ENCODE data around the gene UXS1. TPM values are rescaled to one million over a fixed set of nuclear protein-coding genes. Genes with fewer than 3 reads are reported as not detected.
"Not testable (repeated sequence)": the region's sequence is repeated elsewhere in the genome, so short reads cannot be mapped to it uniquely, and the experiment has no call there.

Gene UXS1
- total RNA-seq, 5 donors from 2014 or later (not counting 1 experiment from before 2014, with no cell fraction given): 90.8 to 167 (median 145) TPM

- not testable (repeated sequence) for ATAC-seq (replicated peaks in 1 of 4)
- WGBS (ENCODE audit: insufficient coverage): 87% methylated on average over 2 of the region's 5 CpGs
Measured at GRCh38 chr2:106222057-106222456, 28.0 kb upstream of the UXS1 start.

GRCh38 chr2:106219813-106220212 is 25.7 kb upstream of the UXS1 start:
- H3K36me3 ChIP-seq (ENCODE audit: control insufficient read depth in 2 of 2, extremely low read depth in 1 of 2, insufficient read depth in 1 of 2, low read length in 1 of 2): no peaks in the 10 kb centered on the region
- CTCF ChIA-PET: no interaction called here
- POLR2A ChIA-PET: no interaction called here
- WGBS (ENCODE audit: insufficient coverage): no CpG with 5 or more reads among the region's 3 CpGs
- no peaks in the 10 kb centered on the region for H3K4me1 ChIP-seq (ENCODE audit: control insufficient read depth in 1 of 2, extremely low read depth in 1 of 2, insufficient read depth in 2 of 2, low read length in 2 of 2)
- DNase-seq (no peak), ATAC-seq (replicated peaks in 1 of 4) (no peak)
- Mint-ChIP-seq H3K36me3 (no peaks in the 10 kb centered on the region), H3K4me3 (no peak overlapping the region), H3K27me3 (peaks cover 0 to 5% of the 10 kb centered on the region in 2 donors), H3K9me3 (no peaks in the 10 kb centered on the region), H3K27ac (no peak overlapping the region), H3K4me1 (peaks cover 4 to 7% (median 6%) of the 10 kb centered on the region in 3 donors)
- no peak overlapping the region for H3K4me3 ChIP-seq (ENCODE audit: control insufficient read depth in 1 of 2, extremely low read depth in 1 of 2, low read length in 1 of 2)
- H3K27ac ChIP-seq (ENCODE audit: low read length): no peak overlapping the region
- H3K9me3 ChIP-seq: no peaks in the 10 kb centered on the region
- no peaks in the 10 kb centered on the region for H3K27me3 ChIP-seq (replicated peaks in 1 of 2; ENCODE audit: control insufficient read depth in 2 of 2, extremely low read depth in 1 of 2, insufficient read depth in 2 of 2, low read length in 1 of 2)

More at GRCh38 chr2:106222057-106222456, 28.0 kb upstream of the UXS1 start:
- H3K9me3 ChIP-seq; H3K4me1 ChIP-seq (ENCODE audit: control insufficient read depth in 1 of 2, extremely low read depth in 1 of 2, insufficient read depth in 2 of 2, low read length in 2 of 2); H3K27ac ChIP-seq (ENCODE audit: low read length); DNase-seq; H3K4me1 Mint-ChIP-seq; H3K36me3 ChIP-seq (ENCODE audit: control insufficient read depth in 2 of 2, extremely low read depth in 1 of 2, insufficient read depth in 1 of 2, low read length in 1 of 2); H3K4me3 ChIP-seq (ENCODE audit: control insufficient read depth in 1 of 2, extremely low read depth in 1 of 2, low read length in 1 of 2); H3K9me3 Mint-ChIP-seq; H3K27me3 ChIP-seq (replicated peaks in 1 of 2; ENCODE audit: control insufficient read depth in 2 of 2, extremely low read depth in 1 of 2, insufficient read depth in 2 of 2, low read length in 1 of 2); CTCF ChIA-PET; H3K27me3 Mint-ChIP-seq; H3K36me3 Mint-ChIP-seq; H3K27ac Mint-ChIP-seq; H3K4me3 Mint-ChIP-seq; POLR2A ChIA-PET: not testable (repeated sequence)

DNA sequence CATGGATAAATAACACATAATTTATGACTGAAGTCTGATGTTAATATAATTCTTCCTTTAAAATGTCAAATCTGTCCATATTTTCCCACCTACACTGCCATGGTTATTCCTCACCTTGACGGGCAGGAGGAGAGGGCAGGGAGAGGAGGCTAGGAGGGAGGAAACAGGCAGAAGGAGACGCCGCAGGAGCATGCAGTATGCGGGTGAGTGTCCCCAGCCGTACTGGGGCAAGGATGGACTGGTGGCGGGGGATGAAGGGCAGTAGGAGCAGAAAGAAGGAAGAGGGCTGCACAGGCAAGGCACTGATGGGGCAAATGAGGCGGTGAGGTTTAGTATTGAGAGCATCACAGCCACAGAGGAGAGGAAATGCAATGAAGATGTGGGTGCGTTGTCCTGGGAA is 25.1 kb upstream of the UXS1 start:
- H3K4me1 ChIP-seq (ENCODE audit: control insufficient read depth in 1 of 2, extremely low read depth in 1 of 2, insufficient read depth in 2 of 2, low read length in 2 of 2); H3K27ac Mint-ChIP-seq; H3K27me3 ChIP-seq (replicated peaks in 1 of 2; ENCODE audit: control insufficient read depth in 2 of 2, extremely low read depth in 1 of 2, insufficient read depth in 2 of 2, low read length in 1 of 2); H3K9me3 ChIP-seq; H3K4me3 Mint-ChIP-seq; H3K36me3 ChIP-seq (ENCODE audit: control insufficient read depth in 2 of 2, extremely low read depth in 1 of 2, insufficient read depth in 1 of 2, low read length in 1 of 2); H3K4me3 ChIP-seq (ENCODE audit: control insufficient read depth in 1 of 2, extremely low read depth in 1 of 2, low read length in 1 of 2); H3K27me3 Mint-ChIP-seq; H3K4me1 Mint-ChIP-seq; POLR2A ChIA-PET; H3K27ac ChIP-seq (ENCODE audit: low read length); DNase-seq; H3K36me3 Mint-ChIP-seq; H3K9me3 Mint-ChIP-seq; CTCF ChIA-PET; ATAC-seq (replicated peaks in 1 of 4): not testable (repeated sequence)
- WGBS (ENCODE audit: insufficient coverage): no CpG with 5 or more reads among the region's 8 CpGs

GRCh38 chr2:106208874-106209273 is 14.8 kb upstream of the UXS1 start:
- no peaks in the 10 kb centered on the region for H3K36me3 Mint-ChIP-seq
- H3K4me1 Mint-ChIP-seq: peaks cover 14 to 21% (median 20%) of the 10 kb centered on the region in 3 donors
- ATAC-seq (replicated peaks in 1 of 4): no peak
- H3K4me3 Mint-ChIP-seq: no peak overlapping the region
- ChIA-PET POLR2A (no interaction called here), CTCF (interaction anchor here in 1 of 2 donors (0.6 kb wide), 1 partner anchor 100 kb away, joined by 3 read pairs; no protein-coding TSS in a partner anchor)
- 80% methylated on average over 2 of the region's 2 CpGs for WGBS (ENCODE audit: insufficient coverage)
- no peaks in the 10 kb centered on the region for H3K36me3 ChIP-seq (ENCODE audit: control insufficient read depth in 2 of 2, extremely low read depth in 1 of 2, insufficient read depth in 1 of 2, low read length in 1 of 2)
- peaks cover 0 to 11% (median 3%) of the 10 kb centered on the region in 3 donors for H3K9me3 Mint-ChIP-seq
- H3K27me3 Mint-ChIP-seq: peaks cover 0 to 4% of the 10 kb centered on the region in 2 donors
- H3K27ac Mint-ChIP-seq: no peak overlapping the region
- peaks cover 0 to 10% of the 10 kb centered on the region in 2 experiments for H3K4me1 ChIP-seq (ENCODE audit: control insufficient read depth in 1 of 2, extremely low read depth in 1 of 2, insufficient read depth in 2 of 2, low read length in 2 of 2)
- H3K27ac ChIP-seq (ENCODE audit: low read length): no peak overlapping the region
- no peaks in the 10 kb centered on the region for H3K9me3 ChIP-seq
- no peak overlapping the region for H3K4me3 ChIP-seq (ENCODE audit: control insufficient read depth in 1 of 2, extremely low read depth in 1 of 2, low read length in 1 of 2)
- DNase-seq: no peak
- no peaks in the 10 kb centered on the region for H3K27me3 ChIP-seq (replicated peaks in 1 of 2; ENCODE audit: control insufficient read depth in 2 of 2, extremely low read depth in 1 of 2, insufficient read depth in 2 of 2, low read length in 1 of 2)

DNA sequence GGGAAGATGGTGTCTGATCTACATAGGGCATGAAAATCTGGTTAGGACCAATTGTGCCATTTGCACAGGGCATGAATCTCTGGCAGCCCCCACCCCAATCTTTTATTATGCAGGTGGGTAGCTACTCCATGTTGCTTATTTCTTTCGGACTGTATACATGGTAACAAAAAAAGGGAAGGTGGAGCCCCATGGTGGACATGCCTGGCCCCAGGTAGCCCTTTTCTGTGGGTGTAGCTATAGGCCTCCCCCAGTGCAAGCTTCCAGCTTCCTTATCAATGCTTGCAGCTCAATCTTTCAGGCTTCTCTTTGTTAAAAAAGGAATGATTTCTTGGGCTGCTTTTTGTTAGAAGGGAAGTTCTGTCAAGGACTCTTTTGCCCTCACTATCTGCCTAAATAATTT is 14.3 kb upstream of the UXS1 start:
- H3K4me1 ChIP-seq (ENCODE audit: control insufficient read depth in 1 of 2, extremely low read depth in 1 of 2, insufficient read depth in 2 of 2, low read length in 2 of 2): peaks cover 0 to 10% of the 10 kb centered on the region in 2 experiments
- Mint-ChIP-seq H3K4me3 (no peak overlapping the region), H3K27ac (no peak overlapping the region), H3K36me3 (no peaks in the 10 kb centered on the region), H3K27me3 (peaks cover 0 to 4% of the 10 kb centered on the region in 2 donors), H3K4me1 (peaks cover 14 to 21% (median 20%) of the 10 kb centered on the region in 3 donors), H3K9me3 (peaks cover 0 to 11% (median 3%) of the 10 kb centered on the region in 3 donors)
- POLR2A ChIA-PET: interaction anchor here in 1 of 2 donors (0.5 kb wide), 1 partner anchor 181 kb away, joined by 7 read pairs; no protein-coding TSS in a partner anchor
- DNase-seq (no peak), ATAC-seq (replicated peaks in 1 of 4) (no peak)
- H3K9me3 ChIP-seq: no peaks in the 10 kb centered on the region
- no peak overlapping the region for H3K4me3 ChIP-seq (ENCODE audit: control insufficient read depth in 1 of 2, extremely low read depth in 1 of 2, low read length in 1 of 2)
- CTCF ChIA-PET: interaction anchor here in 1 of 2 donors (0.6 kb wide), 1 partner anchor 99 kb away, joined by 3 read pairs; no protein-coding TSS in a partner anchor
- H3K27me3 ChIP-seq (replicated peaks in 1 of 2; ENCODE audit: control insufficient read depth in 2 of 2, extremely low read depth in 1 of 2, insufficient read depth in 2 of 2, low read length in 1 of 2): no peaks in the 10 kb centered on the region
- no peaks in the 10 kb centered on the region for H3K36me3 ChIP-seq (ENCODE audit: control insufficient read depth in 2 of 2, extremely low read depth in 1 of 2, insufficient read depth in 1 of 2, low read length in 1 of 2)
- no CpG with 5 or more reads among the region's 1 CpG for WGBS (ENCODE audit: insufficient coverage)
- no peak overlapping the region for H3K27ac ChIP-seq (ENCODE audit: low read length)

DNA sequence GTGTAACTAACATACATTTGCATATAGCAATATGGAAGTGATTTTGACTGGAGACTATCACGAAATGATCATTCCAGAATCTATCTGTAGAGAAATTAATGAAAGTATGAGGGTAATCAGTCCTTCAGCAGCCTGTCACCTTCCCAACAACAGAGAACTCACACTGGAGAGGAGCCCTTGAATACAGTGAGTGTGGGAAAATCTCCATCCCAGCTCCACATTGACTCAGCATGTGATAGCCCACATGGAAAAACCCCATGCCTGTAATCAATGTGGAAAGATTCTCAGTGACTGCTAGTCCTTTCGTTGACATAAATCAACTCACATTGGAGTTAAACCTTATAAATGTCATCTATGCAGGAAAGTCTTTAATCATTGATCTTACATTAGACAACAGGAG is 13.1 kb upstream of the UXS1 start:
- Histone ChIP-seq H3K9me3 (no peaks in the 10 kb centered on the region), H3K4me3 (ENCODE audit: control insufficient read depth in 1 of 2, extremely low read depth in 1 of 2, low read length in 1 of 2) (no peak overlapping the region), H3K27ac (ENCODE audit: low read length) (no peak overlapping the region), H3K36me3 (ENCODE audit: control insufficient read depth in 2 of 2, extremely low read depth in 1 of 2, insufficient read depth in 1 of 2, low read length in 1 of 2) (no peaks in the 10 kb centered on the region), H3K4me1 (ENCODE audit: control insufficient read depth in 1 of 2, extremely low read depth in 1 of 2, insufficient read depth in 2 of 2, low read length in 2 of 2) (peaks cover 0 to 10% of the 10 kb centered on the region in 2 experiments), H3K27me3 (replicated peaks in 1 of 2; ENCODE audit: control insufficient read depth in 2 of 2, extremely low read depth in 1 of 2, insufficient read depth in 2 of 2, low read length in 1 of 2) (no peaks in the 10 kb centered on the region)
- Mint-ChIP-seq H3K4me1 (peaks cover 14 to 21% (median 20%) of the 10 kb centered on the region in 3 donors), H3K27ac (no peak overlapping the region), H3K36me3 (no peaks in the 10 kb centered on the region), H3K9me3 (peaks cover 0 to 11% (median 3%) of the 10 kb centered on the region in 3 donors), H3K4me3 (no peak overlapping the region), H3K27me3 (peaks cover 0 to 4% of the 10 kb centered on the region in 2 donors)
- no peak for DNase-seq
- no CpG with 5 or more reads among the region's 2 CpGs for WGBS (ENCODE audit: insufficient coverage)
- no peak for ATAC-seq (replicated peaks in 1 of 4)
- CTCF ChIA-PET: no interaction called here
- POLR2A ChIA-PET: no interaction called here

DNA sequence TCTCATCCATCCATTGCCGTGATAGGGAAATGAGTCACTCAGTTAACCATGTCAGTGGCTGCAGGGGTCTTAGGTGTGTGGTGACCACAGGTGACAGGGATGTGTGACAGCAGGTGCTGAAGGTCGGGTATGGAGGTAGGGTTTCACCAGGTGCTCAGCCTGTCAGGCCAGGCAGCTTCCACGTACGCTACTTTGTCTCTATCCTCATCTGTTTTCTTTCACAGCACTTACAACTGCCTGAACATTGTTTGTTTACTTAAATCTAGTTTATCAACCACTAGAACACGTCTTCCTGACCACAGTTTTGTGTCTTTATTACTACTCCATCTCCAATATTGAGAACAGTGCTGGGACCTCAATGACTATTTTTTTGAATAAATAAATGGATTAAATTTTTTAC is 11.4 kb upstream of the UXS1 start:
- H3K27ac Mint-ChIP-seq: peak overlapping the region; percentile 30 to 81
- H3K9me3 Mint-ChIP-seq: peaks cover 0 to 11% (median 3%) of the 10 kb centered on the region in 3 donors
- Histone ChIP-seq H3K4me1 (ENCODE audit: control insufficient read depth in 1 of 2, extremely low read depth in 1 of 2, insufficient read depth in 2 of 2, low read length in 2 of 2) (peaks cover 0 to 10% of the 10 kb centered on the region in 2 experiments), H3K9me3 (no peaks in the 10 kb centered on the region), H3K27ac (ENCODE audit: low read length) (no peak overlapping the region), H3K27me3 (replicated peaks in 1 of 2; ENCODE audit: control insufficient read depth in 2 of 2, extremely low read depth in 1 of 2, insufficient read depth in 2 of 2, low read length in 1 of 2) (no peaks in the 10 kb centered on the region), H3K36me3 (ENCODE audit: control insufficient read depth in 2 of 2, extremely low read depth in 1 of 2, insufficient read depth in 1 of 2, low read length in 1 of 2) (no peaks in the 10 kb centered on the region), H3K4me3 (ENCODE audit: control insufficient read depth in 1 of 2, extremely low read depth in 1 of 2, low read length in 1 of 2) (no peak overlapping the region)
- no CpG with 5 or more reads among the region's 5 CpGs for WGBS (ENCODE audit: insufficient coverage)
- POLR2A ChIA-PET: no interaction called here
- H3K4me3 Mint-ChIP-seq: no peak overlapping the region
- H3K4me1 Mint-ChIP-seq: peaks cover 14 to 21% (median 19%) of the 10 kb centered on the region in 3 donors
- CTCF ChIA-PET: no interaction called here
- ATAC-seq (replicated peaks in 1 of 4) (peak in 2 of 4 experiments; percentile 39 to 81), DNase-seq (no peak)
- no peaks in the 10 kb centered on the region for H3K36me3 Mint-ChIP-seq
- peaks cover 0 to 4% of the 10 kb centered on the region in 2 donors for H3K27me3 Mint-ChIP-seq

Measured in T-cell (primary cell).